Measurements from ENCODE around the gene OTUD5.
A peak's percentile ranks its signal among the peaks of the same experiment; 100 is the strongest.

OTUD5 gene

DNA sequence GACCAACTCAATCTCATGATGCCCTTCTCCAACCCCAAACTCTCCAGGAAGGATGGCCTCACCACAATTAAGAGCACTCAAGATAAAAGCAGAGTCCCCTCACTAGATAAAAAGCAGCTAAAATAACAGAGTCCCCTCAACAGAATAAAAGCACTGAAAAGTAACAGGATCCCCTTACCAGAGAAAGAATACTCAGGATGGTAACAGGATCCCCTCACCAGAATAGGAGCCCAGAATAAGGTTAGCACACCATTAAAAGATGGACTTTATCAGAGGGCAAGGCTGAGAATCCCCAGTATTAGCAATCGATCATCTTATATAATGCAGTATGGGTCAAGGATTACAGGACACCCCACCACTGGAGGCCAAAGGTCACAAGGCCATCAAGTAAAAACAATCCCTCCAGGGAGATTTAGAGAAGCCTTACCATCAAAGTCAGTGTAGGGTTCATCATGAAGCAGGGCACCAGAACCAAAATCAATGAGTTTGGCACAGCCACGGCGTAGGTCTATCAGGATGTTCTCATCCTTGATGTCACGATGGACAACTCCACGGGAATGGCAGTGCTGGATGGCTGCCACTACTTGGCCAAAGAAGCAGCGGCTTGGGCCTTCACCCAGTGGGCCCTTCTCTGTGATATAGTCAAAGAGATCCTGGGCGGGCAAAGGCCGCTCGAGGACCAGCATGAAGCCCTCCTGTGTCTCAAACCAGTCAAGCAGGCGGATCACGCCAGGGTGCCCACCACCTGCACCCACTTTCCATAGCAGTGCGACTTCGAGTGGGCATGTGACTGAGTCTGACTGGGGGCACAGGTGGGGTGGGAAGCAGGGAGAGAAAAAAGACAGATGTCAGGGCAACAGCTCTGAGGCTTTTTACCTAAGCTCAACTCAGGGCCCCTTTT, 42.6 kb downstream of the OTUD5 start:
- Histone ChIP-seq H3K4me3 (ENCODE audit: low read length) (no peak overlapping the region), H3K9me3 (replicated peaks; ENCODE audit: low read length) (no peaks in the 10 kb centered on the region), H3K9ac (ENCODE audit: low read depth, low read length) (no peak overlapping the region), H3K27me3 (ENCODE audit: control insufficient read depth, insufficient read depth, low read length) (no peaks in the 10 kb centered on the region), H3K36me3 (ENCODE audit: insufficient read depth, low read length) (no peaks in the 10 kb centered on the region), H3K4me2 (ENCODE audit: low read length) (no peak overlapping the region), H3K4me1 (ENCODE audit: control insufficient read depth, insufficient read depth, low read length) (peaks cover 22% of the 10 kb centered on the region)

GRCh38 chrX:48913605-48914366, 43.6 kb downstream of the OTUD5 start:
- no peak overlapping the region for H3K4me2 ChIP-seq (ENCODE audit: low read length)
- H3K36me3 ChIP-seq (ENCODE audit: insufficient read depth, low read length), result no peaks in the 10 kb centered on the region
- H3K27me3 ChIP-seq (ENCODE audit: control insufficient read depth, insufficient read depth, low read length), result no peaks in the 10 kb centered on the region
- H3K9me3 ChIP-seq (replicated peaks; ENCODE audit: low read length), result no peaks in the 10 kb centered on the region
- H3K4me3 ChIP-seq (ENCODE audit: low read length), result no peak overlapping the region
- no peak overlapping the region for H3K9ac ChIP-seq (ENCODE audit: low read depth, low read length)
- peaks cover 15% of the 10 kb centered on the region for H3K4me1 ChIP-seq (ENCODE audit: control insufficient read depth, insufficient read depth, low read length)

DNA sequence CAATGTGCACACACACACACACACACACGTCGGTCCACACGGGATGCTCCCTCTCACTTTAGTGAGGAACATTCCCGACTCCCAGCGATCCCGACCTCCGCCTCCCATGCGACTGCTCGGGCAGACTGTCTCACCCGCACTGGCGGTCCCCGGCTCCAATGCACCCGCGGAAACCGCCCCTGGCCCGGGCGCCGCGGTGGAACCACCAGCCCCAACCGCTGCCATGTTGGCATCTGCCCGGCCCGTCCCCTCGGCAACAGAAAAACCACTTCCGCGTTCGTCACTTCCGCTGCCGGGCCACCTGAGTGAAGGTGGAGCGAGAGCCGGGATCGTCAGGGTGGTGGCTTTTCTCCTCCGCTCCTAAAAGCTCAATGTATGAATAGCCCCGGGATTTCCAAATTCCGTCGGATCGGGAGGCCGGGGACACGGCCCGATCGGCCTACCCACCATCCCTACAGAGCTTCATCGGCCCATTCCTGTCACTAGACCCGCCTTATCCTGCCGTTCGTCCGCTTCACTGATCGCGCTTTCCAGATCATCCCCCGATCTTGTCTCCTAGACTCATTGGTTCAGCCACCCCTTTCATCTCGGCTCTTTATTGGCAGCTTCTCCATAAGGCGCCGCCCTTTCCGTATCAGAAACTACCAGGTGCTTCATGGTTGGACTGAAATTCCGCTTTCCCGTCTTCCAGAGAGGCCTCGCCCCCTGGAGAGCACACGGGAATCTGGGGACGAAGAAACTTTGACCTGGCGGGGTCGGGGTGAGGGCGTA, 45.8 kb downstream of the OTUD5 start, which contains the start of gene SLC35A2:
Gene SLC35A2 (minus strand): TSS at position 235 of the 771 bp plus-strand sequence. CDS start 10 bp downstream, at position 225.
- Histone ChIP-seq H3K4me1 (ENCODE audit: control insufficient read depth, insufficient read depth, low read length) (peaks cover 6% of the 10 kb centered on the region), H3K9ac (ENCODE audit: low read depth, low read length) (peak within 1 kb of the TSS; percentile 91), H3K9me3 (replicated peaks; ENCODE audit: low read length) (no peaks in the 10 kb centered on the region), H3K27me3 (ENCODE audit: control insufficient read depth, insufficient read depth, low read length) (no peaks in the 10 kb centered on the region), H3K4me3 (ENCODE audit: low read length) (peak within 1 kb of the TSS; percentile 93), H3K4me2 (ENCODE audit: low read length) (peak within 1 kb of the TSS; percentile 81), H3K36me3 (ENCODE audit: insufficient read depth, low read length) (no peaks in the 10 kb centered on the region)

- H3K36me3 ChIP-seq (ENCODE audit: insufficient read depth, low read length), result peaks cover 3% of the 10 kb centered on the region
- peak overlapping the region; percentile 81 for H3K4me2 ChIP-seq (ENCODE audit: low read length)
- no peaks in the 10 kb centered on the region for H3K27me3 ChIP-seq (ENCODE audit: control insufficient read depth, insufficient read depth, low read length)
- peak overlapping the region; percentile 93 for H3K4me3 ChIP-seq (ENCODE audit: low read length)
- H3K4me1 ChIP-seq (ENCODE audit: control insufficient read depth, insufficient read depth, low read length), result peaks cover 6% of the 10 kb centered on the region
- peak overlapping the region; percentile 91 for H3K9ac ChIP-seq (ENCODE audit: low read depth, low read length)
- H3K9me3 ChIP-seq (replicated peaks; ENCODE audit: low read length), result no peaks in the 10 kb centered on the region
These were observed 46.4 kb downstream of the OTUD5 start for GRCh38 chrX:48910926-48911411.

DNA sequence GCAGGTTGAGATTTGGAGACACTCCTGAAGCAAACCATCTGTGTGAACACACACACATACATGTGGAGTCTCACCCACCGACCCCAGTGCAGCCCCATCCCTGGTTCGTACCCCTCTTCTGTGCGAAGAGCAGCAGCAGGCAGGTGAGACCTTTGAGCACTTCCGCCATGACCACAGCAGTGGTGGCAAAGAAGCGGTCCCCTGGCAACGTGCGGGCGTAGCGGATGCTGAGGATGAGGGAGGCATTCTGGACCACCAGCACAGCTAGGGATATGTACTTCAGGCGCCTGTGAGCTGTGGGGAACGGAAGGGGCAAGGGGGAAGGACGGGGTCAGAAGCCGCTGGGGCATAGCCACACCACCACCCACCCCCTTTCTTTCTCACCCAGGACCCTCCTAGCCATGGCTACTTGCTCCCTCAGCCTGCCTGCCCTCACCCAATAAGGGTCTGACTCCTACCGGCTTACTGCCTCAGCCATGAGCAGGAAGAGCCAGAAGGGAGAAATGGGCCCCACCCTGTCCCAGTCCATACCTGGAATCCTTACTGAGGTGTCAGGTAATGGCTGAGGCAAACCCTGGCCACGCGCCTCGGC, 47.6 kb downstream of the OTUD5 start:
- no peaks in the 10 kb centered on the region for H3K9me3 ChIP-seq (replicated peaks; ENCODE audit: low read length)
- H3K36me3 ChIP-seq (ENCODE audit: insufficient read depth, low read length), result peaks cover 3% of the 10 kb centered on the region
- H3K27me3 ChIP-seq (ENCODE audit: control insufficient read depth, insufficient read depth, low read length), result no peaks in the 10 kb centered on the region
- H3K4me2 ChIP-seq (ENCODE audit: low read length), result peak overlapping the region; percentile 81
- H3K4me1 ChIP-seq (ENCODE audit: control insufficient read depth, insufficient read depth, low read length), result peaks cover 6% of the 10 kb centered on the region
- peak overlapping the region; percentile 91 for H3K9ac ChIP-seq (ENCODE audit: low read depth, low read length)
- H3K4me3 ChIP-seq (ENCODE audit: low read length), result peak overlapping the region; percentile 93

DNA sequence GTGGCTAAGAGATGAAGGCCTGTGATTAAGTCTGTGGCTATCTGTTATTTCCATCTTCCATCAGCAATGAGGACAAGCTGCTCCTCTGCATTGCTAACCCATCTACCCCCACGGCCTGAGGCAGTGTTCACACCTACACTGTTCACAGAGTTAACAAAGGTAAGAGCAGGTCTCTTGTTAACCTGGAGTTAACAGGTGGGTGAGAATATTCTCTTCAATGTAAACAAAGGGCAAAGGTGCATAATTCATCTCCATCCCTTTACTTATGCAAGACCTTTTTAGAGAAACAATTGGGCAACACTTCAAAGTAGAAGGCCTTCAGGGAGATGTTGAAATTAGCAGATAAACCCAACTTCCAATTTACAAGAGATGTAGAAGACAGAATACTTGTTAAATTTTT, 48.8 kb downstream of the OTUD5 start:
- no peaks in the 10 kb centered on the region for H3K27me3 ChIP-seq (ENCODE audit: control insufficient read depth, insufficient read depth, low read length)
- no peaks in the 10 kb centered on the region for H3K9me3 ChIP-seq (replicated peaks; ENCODE audit: low read length)
- peaks cover 6% of the 10 kb centered on the region for H3K4me1 ChIP-seq (ENCODE audit: control insufficient read depth, insufficient read depth, low read length)
- no peak overlapping the region for H3K9ac ChIP-seq (ENCODE audit: low read depth, low read length)
- no peak overlapping the region for H3K4me2 ChIP-seq (ENCODE audit: low read length)
- H3K36me3 ChIP-seq (ENCODE audit: insufficient read depth, low read length), result peaks cover 6% of the 10 kb centered on the region
- H3K4me3 ChIP-seq (ENCODE audit: low read length), result no peak overlapping the region

- Histone ChIP-seq H3K4me3 (ENCODE audit: low read length) (no peak overlapping the region), H3K27me3 (ENCODE audit: control insufficient read depth, insufficient read depth, low read length) (no peaks in the 10 kb centered on the region), H3K9me3 (replicated peaks; ENCODE audit: low read length) (no peaks in the 10 kb centered on the region), H3K9ac (ENCODE audit: low read depth, low read length) (no peak overlapping the region), H3K4me2 (ENCODE audit: low read length) (no peak overlapping the region), H3K36me3 (ENCODE audit: insufficient read depth, low read length) (peaks cover 18% of the 10 kb centered on the region), H3K4me1 (ENCODE audit: control insufficient read depth, insufficient read depth, low read length) (no peaks in the 10 kb centered on the region)
These were observed 52.2 kb downstream of the OTUD5 start for GRCh38 chrX:48905090-48905790.

DNA sequence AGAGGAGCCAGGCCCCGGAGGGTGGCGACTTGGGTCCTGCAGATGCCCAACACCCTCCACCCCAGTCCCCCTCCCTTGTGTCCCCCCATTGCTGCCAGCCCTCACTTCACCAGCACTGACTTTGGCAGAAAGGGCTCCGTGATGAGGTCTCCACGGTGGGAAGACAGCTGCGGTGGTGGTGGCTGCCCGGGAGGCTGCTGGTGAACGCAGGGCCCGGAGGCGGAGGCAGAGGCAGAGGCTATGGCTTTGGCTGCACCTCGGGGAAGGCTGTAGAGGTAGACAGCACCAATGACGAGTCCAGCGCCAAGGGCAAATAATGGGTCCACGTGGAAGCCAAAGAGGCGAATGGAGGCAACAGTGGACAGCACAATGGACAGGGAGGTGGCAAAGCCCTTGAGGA, 52.8 kb downstream of the OTUD5 start:
- H3K4me1 ChIP-seq (ENCODE audit: control insufficient read depth, insufficient read depth, low read length), result no peaks in the 10 kb centered on the region
- no peak overlapping the region for H3K4me3 ChIP-seq (ENCODE audit: low read length)
- no peak overlapping the region for H3K4me2 ChIP-seq (ENCODE audit: low read length)
- no peaks in the 10 kb centered on the region for H3K9me3 ChIP-seq (replicated peaks; ENCODE audit: low read length)
- no peaks in the 10 kb centered on the region for H3K27me3 ChIP-seq (ENCODE audit: control insufficient read depth, insufficient read depth, low read length)
- no peak overlapping the region for H3K9ac ChIP-seq (ENCODE audit: low read depth, low read length)
- H3K36me3 ChIP-seq (ENCODE audit: insufficient read depth, low read length), result peaks cover 18% of the 10 kb centered on the region

- no peak overlapping the region for H3K9ac ChIP-seq (ENCODE audit: low read depth, low read length)
- H3K4me2 ChIP-seq (ENCODE audit: low read length), result no peak overlapping the region
- H3K4me3 ChIP-seq (ENCODE audit: low read length), result no peak overlapping the region
- no peaks in the 10 kb centered on the region for H3K9me3 ChIP-seq (replicated peaks; ENCODE audit: low read length)
- peaks cover 18% of the 10 kb centered on the region for H3K36me3 ChIP-seq (ENCODE audit: insufficient read depth, low read length)
- H3K27me3 ChIP-seq (ENCODE audit: control insufficient read depth, insufficient read depth, low read length), result no peaks in the 10 kb centered on the region
- no peaks in the 10 kb centered on the region for H3K4me1 ChIP-seq (ENCODE audit: control insufficient read depth, insufficient read depth, low read length)
These were observed 53.2 kb downstream of the OTUD5 start for GRCh38 chrX:48904180-48904579.

- no peak overlapping the region for H3K4me3 ChIP-seq (ENCODE audit: low read length)
These were observed 54.1 kb downstream of the OTUD5 start for GRCh38 chrX:48903290-48903689.

More at GRCh38 chrX:48903290-48903689, 54.1 kb downstream of the OTUD5 start:
- no peaks in the 10 kb centered on the region for H3K27me3 ChIP-seq (ENCODE audit: control insufficient read depth, insufficient read depth, low read length)
- H3K9me3 ChIP-seq (replicated peaks; ENCODE audit: low read length), result no peaks in the 10 kb centered on the region
- no peak overlapping the region for H3K9ac ChIP-seq (ENCODE audit: low read depth, low read length)
- peaks cover 18% of the 10 kb centered on the region for H3K36me3 ChIP-seq (ENCODE audit: insufficient read depth, low read length)
- no peak overlapping the region for H3K4me2 ChIP-seq (ENCODE audit: low read length)
- H3K4me1 ChIP-seq (ENCODE audit: control insufficient read depth, insufficient read depth, low read length), result no peaks in the 10 kb centered on the region

Data from skeletal muscle satellite cell (primary cell).